Liver (tissue), 3 donors: Measurements from ENCODE around the gene RSRC2.

Experiments
- ATF3 ChIP-seq: IDR thresholded peaks from 2 replicates; pipeline ENCODE4 v1.6.1; 2016; ENCODE audit warnings: antibody characterized with exemption
- ZBTB33 ChIP-seq: IDR thresholded peaks from 2 replicates; pipeline ENCODE4 v1.6.1; 2016; ENCODE audit warnings: antibody characterized with exemption
- TF ChIP-seq, protein P1 (sequence below): fragments of 150-350 bp; IDR thresholded peaks from 2 replicates; pipeline ENCODE4 v1.5.1; 2017; ENCODE audit warnings: improper control_type of control experiment, low read depth, low read length; ENCODE audit not compliant: missing input control
- donor health status: healthy.
- donor health status: healthy.

DNA sequence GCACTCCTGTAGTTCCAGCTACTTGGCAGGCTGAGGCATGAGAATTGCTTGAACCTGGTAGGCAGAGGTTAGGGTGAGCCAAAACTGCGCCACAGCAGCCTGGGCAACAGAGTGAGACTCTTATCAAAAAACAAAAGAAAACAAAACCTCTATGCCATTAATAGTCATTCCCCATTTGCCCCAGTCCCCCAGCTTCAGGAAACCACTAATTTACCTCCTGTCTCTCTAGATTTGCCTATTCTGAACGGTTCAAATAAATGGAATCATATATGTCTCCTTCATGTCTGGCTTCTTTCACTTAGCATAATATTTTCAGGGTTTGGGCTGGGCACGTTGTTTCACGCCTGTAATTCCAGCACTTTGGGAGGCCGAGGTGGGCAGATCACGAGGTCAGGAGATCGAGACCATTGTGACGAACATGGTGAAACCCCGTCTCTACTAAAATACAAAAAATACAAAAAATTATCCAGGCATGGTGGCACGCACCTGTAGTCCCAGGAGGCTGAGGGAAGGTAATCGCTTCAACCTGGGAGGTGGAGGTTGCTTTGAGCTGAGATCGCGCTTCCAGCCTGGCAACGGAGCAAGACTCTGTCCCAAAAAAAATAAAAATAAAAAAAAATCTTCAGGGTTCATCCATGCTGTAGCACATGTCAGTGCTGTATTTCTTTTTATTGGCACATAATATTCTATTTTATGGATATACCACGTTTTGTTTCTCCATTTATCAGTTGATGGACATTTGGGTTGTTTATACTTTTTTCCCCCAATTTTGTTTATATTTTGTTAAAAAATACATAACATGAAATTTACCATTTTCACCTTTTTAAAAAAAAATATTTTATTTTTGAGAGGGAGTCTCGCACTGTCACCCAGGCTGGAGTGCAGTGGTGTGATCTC lies 32.3 kb upstream of the RSRC2 start:
- TF ChIP-seq, protein P1, sequence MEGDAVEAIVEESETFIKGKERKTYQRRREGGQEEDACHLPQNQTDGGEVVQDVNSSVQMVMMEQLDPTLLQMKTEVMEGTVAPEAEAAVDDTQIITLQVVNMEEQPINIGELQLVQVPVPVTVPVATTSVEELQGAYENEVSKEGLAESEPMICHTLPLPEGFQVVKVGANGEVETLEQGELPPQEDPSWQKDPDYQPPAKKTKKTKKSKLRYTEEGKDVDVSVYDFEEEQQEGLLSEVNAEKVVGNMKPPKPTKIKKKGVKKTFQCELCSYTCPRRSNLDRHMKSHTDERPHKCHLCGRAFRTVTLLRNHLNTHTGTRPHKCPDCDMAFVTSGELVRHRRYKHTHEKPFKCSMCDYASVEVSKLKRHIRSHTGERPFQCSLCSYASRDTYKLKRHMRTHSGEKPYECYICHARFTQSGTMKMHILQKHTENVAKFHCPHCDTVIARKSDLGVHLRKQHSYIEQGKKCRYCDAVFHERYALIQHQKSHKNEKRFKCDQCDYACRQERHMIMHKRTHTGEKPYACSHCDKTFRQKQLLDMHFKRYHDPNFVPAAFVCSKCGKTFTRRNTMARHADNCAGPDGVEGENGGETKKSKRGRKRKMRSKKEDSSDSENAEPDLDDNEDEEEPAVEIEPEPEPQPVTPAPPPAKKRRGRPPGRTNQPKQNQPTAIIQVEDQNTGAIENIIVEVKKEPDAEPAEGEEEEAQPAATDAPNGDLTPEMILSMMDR: no peak
- TF ChIP-seq ATF3: no peak
- TF ChIP-seq ZBTB33: no peak
